Activated T-cell treated with anti-CD3 and anti-CD28 coated beads for 48 hours (primary cell): ENCODE measurements around the gene FGF4.
"Not testable (repeated sequence)": the region's sequence is repeated elsewhere in the genome, so short reads cannot be mapped to it uniquely, and the experiment has no call there.

Experiments
- DNase-seq: peaks from one replicate; pipeline ENCODE4 v3.0.0-alpha.2; 2020; ENCODE audit warnings: low read depth

Gene FGF4

DNA sequence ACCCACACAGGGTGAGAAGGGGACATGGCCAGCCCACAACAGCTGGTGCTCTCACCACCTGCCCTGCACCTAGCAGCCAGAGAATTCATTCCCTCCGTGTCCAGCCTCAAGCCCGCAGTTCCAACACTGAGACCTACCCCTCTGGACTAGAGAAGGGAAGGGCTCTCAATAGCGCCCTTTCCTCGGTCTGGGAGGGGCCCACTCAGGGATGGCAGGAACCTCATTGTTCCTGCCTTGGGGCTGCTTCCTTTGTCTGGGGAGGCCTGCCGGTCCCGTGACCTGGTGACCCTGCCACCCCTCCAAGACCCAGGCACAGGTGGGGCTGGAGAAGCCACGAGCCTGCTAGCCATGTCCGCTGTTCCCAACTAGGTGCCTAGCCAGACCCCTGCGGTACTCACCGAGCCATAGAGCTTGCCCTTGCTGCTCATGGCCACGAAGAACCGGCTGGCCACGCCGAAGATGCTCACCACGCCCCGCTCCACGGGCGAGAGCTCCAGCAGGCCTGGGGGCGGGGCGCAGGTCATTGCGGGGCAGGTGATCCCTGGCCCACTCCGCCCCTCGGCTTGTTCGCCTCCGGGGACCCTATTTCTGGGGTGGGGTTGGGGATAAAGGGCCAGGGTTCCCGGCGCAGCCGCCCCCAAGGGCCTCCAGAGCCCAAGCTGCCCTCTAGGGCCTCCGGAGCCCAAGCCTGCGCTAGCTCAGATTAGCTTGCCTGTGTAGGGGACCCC lies 1.4 kb downstream of the FGF4 start:
- DNase-seq, result no peak

DNA sequence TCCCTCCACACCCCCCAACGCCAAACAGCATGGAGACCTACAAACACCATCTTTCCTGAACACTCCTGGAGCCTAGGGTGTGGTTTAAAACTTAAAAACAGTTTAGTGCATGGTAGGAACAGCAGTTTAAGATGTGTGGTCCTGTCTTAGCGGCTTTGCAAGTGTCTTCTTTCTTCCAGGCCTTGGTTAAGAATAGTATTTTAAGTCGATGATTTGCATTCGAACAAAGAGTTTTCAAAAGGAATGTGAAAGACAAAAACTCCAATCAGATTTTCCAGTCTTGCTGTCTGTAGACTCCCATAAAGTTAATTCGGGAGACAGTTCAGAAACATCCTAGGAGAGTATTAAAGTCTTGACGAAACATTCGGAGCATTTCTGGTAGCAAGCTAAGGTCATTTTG lies 3.7 kb downstream of the FGF4 start:
- DNase-seq, result no peak

DNA sequence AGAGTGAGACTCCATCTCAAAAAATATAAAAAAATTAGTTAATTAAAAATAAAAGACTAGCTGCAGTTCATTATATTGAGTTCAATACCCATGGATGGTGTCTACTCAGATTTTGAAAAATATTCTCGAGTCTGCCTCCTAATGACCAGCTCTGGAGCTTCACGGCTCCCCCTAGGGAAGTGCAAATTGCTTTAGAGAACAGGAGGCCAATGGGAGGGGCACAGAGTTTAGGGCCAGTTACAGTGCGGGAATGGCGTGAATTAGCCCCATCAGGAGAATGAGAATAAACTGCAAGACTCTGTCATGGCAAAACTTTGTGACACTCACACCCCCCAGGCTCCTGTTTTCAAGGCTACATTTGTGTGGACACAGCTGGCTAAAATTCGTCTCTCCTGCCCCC lies 4.6 kb downstream of the FGF4 start:
- DNase-seq, result no peak

DNA sequence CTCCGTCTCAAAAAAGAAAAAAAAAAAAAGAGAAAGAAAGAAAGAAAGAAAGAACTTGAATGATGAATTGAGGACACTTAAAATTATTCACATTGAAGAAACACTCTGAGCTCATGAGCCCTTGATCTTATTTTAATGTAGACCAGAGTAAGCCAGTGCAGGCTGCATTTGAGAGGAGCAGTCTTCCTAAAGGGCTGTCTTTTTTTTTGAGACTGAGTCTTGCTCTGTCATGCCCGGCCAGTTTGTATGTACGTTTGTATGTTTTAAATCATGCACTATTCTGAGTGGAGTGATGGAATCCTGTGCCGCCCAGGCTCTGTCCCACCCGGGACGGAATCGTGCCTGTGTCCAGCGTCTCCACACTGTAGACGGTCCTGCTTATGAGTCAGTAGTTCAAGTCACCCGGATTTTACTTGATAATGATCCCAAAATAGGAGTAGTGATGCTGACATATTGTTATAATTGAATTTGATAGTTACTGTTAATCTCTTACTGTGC lies 9.6 kb downstream of the FGF4 start:
- DNase-seq, result no peak

DNA sequence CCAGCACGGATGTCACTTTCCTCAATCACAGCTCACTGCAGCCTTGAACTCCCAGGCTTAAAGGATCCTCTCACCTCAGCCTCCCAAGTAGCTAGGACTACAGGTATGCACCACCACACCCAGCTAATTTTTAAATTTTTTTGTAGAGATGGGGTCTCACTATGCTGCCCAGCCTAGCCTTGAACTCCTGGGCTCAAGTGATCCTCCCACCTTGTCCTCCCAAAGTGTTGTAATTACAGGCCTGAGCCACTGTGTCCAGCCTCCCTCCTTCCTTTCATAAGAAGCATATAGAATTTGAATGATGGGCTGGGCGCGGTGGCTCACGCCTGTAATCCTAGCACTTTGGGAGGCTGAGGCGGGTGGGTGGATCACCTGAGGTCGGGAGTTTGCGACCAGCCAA lies 10.2 kb downstream of the FGF4 start:
- not testable (repeated sequence) for DNase-seq

DNA sequence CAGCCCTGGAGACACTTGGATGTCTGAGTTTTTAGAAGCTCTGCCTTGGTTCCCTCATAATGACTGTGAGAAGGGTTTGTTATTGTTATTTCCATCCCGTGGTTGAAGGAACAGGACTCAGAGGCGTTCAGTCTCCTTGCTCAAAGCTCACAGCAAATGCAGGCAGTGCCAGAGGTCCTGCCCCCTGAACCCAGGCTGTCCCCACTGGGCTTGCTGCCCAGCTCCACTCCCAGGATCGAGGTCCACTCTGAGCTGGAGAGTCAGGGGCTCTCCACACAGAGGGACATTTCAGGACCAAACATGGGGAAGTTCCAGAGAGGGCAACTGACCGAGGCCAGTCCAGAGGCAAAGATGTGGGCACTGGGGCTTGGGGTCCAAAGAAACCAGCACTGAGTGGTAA lies 14.8 kb downstream of the FGF4 start:
- DNase-seq, result no peak

DNA sequence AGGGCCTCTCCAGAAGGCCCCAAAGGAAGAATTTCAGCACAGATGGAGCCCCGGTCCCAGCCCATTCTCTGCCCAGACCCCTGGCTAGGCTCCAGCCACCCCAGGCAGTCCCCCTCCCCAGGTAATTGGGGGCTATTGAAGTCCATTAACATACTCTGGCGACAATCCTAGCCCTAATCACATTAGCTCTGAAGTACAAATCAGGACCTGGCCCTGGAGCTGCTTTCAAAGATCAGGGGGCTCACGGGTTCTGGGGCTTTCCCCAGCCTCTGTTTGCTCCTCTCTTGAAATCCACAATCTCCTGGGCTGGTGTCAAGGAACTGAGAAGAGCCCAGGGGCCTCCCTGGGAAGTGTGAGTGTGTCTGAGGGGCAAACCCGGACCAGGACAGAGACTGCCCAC lies 22.3 kb downstream of the FGF4 start:
- DNase-seq, result no peak

DNA sequence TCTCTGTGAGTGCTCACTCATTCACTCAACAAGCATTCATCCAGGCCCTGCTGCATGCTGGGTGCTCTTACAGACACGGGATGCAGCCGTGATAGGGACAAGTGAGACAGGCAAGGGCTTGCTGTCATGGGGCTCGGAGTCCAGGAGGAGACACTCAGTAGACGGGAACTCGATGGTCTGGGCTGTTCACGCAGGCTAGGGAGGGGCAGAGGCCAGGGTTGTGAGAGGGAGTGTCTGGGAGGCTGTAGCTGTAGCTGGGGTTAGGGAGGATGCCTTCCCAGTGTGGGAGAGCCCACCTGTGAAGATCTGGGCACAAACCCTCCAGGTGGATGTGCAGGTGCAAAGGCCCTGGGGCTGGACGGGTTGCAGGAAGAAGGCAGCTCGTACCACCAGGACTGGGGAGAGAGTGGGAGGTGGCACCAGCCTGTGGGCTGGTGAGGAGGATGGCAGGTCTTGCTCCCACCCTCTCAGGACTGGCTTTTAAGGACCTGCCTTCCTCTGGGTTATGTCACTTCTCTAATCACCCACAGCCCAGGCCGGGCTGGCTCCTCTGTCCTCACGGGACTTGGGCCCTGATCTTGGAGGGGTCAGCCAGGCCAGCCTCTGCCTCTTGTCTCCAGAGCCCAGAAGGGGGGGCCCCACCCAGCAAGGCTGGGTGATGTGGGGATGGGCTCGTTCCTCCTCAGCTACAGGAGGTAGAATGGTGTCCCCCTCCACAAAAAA lies 24.1 kb downstream of the FGF4 start:
- DNase-seq, result no peak

DNA sequence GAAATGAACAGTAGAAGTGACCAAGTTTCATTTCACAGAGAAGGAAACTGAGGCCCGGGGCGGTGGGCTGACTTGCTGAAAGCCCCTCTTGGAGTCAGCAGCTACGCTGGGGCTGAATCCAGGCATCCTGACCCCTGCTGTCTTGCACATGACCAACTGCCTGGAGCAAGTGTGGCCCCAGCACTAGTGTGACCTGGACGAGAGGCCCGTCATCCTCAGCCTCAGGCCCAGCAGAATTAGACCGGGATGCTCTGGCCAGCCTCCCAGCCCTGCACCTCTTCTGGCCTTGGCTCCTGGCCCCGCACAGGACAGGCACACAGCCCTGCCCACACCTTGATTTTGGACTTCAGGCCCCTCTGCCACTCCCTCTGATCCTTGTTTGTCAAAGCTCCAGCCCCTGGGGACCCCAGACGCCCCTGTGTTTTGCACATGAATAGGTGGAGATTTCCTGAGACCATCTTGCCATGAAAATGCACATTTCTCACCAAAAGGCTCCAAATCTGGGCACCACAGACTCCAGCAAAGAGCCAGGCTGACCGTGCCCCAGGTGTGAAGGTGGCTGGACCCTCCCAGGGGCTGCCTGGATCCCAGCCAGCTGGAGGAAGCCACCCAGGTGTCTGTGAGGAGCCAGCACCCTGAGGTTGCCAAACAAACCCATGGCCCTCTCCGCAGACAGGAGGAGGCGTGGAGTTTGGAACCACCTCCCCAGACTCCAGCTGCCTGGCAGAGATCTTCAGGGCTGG lies 24.9 kb downstream of the FGF4 start:
- no peak for DNase-seq

DNA sequence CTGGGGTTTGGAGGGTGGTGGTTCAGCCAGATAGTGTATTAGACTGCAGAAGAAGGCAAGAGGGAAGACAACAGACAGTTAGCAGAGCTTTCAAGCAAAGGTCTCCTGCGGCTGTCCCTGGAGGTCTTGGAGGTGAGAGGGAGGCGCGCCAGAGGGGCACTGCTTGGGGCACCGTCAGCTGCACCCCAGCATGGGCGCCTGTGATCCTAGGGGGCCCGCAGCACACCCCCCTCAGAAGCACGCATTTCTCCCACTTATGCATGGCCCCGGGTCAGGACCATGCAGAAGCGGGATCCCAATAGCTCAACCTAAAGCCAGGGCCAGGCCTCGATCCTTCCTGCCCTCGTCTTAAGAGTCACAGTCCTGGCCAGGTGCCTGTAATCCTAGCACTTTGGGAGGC lies 26.5 kb downstream of the FGF4 start:
- DNase-seq, result no peak

DNA sequence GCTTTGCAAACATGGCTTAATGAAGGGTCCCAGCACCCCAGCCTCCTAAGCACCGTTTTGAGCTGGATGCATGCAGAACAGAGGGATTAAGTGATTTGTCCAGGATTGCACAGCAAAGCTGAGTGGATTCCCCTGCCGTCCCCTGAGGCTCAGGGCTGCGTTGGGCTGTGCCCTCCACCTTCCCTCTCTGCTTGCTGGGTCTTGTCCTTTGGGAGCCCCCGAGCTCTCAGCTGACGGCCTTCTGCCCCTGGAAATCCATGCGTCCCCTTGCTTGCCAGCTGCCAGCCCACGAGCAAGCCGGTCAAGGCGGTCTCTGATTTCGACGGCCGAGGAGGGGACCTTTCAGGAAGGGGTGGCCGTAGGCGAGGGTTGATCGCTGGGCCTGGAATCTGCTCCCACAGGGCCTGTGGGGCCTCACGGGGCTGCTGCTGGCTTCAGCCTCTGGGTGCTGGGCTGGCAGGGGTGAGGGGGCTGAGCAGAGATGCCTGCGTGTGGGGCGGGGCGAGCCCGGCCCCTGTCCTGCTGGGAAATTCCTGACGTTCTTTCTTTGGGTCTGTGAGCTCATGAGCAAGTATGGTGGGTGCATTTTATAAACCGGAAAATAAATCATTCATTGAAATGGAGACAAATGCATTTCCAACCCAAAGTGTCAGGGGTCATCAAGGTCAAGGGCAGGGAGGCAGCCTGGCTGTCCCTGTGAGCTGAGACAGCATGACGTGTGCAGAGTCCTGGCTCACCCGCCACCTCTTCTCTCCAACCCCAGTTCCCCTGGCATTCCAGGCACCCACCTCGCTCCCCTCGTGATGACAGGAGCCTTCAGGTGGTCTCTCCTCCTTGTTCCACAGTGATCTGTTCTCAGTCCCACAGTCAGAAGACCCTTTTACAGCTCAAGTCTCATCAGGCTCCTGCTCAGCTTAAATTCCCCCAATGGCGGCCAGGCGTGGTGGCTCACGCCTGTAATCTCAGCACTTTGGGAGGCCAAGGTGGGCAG lies 28.1 kb downstream of the FGF4 start:
- DNase-seq, result no peak

DNA sequence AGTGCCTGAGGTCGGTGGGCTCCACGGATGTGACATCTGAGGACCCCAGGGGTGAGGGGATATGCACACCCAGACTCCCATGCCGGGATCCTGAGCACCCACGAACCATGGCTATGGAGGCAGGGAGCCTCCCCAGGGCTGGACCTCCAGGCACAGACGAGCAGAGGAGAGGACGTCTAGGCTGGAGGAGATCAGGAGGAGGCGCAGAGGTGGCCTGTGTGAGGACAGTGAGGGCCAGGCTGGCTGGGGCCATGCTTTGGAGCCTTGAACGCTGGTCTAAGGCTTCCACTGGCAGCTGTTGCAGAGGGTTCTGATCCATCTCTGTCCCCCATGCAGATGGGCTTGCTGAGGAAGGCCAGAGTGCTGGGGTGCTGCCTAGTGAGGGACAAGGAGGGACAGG lies 29.0 kb downstream of the FGF4 start:
- DNase-seq, result no peak

DNA sequence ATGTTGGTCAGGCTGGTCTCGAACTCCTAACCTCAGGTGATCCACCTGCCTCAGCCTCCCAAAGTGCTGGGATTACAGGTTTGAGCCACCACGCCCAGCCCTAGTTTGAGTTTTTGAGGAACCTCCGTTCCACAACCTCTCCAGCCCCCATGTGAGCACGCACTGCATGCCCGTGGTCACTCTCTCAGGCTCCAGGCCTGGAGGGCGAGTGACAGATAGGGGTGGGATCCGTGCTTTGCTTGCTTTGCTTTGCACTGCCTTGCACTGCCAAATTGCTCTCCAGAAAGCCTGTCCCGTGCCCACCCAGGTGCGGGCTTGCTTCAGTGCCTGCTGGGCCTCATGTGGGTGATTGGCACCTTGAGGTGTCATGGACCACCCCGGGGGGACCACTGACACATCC lies 29.9 kb downstream of the FGF4 start:
- no peak for DNase-seq

DNA sequence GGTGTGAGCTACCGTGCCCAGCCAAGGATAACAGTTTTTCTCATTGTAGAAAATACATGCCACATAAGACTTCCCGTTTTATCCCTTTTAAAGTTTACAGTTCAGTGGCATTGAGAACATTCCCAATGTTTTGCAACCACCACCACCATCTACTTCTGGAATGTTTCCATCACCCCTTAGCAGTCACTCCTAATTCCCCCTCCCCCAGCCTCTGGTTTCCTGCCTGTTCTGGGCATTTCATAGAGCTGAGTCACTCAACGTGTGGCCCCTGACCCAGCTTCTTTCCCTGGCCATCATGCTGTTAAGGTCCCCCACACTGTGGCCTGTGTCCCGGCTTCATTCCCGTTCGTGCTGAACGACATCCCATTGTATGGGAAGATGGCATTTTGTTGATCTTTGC lies 30.7 kb downstream of the FGF4 start:
- no peak for DNase-seq

DNA sequence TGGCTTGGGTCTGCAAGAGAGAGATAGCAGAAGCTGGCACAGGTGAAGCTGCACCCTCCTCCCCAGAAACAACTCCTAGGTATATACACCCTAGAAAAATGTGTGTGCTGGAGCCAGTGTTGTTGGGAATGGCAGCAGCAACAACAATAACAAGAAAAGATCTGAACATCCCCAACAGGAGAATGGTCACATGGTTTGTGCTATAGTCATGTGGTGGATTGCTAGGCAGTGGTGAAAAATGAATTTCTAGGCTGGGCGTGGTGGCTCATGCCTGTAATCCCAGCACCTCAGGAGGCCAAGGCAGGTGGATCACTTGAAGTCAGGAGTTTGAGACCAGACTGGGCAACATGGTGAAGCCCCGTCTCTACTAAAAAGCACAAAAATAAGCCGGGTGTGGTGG lies 40.3 kb downstream of the FGF4 start:
- DNase-seq, result no peak

DNA sequence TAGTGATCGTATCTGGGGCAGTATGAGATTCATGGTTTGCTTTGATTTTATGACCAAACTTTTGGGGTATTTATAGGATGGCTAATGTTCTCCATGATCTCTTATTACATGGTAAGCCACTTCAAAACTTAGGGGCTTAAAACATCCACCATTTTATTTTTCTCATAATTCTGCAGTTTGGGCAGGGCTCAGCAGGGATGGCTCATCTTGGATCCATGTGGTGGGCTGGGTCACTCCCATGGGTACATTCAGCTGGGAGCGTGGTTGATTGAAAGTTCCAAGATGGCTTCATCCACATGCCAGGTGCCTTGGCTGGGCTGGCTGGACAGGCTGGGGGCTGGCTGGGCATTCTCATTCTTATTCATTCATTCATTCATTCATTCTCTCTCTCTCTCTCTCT lies 40.8 kb downstream of the FGF4 start:
- no peak for DNase-seq

DNA sequence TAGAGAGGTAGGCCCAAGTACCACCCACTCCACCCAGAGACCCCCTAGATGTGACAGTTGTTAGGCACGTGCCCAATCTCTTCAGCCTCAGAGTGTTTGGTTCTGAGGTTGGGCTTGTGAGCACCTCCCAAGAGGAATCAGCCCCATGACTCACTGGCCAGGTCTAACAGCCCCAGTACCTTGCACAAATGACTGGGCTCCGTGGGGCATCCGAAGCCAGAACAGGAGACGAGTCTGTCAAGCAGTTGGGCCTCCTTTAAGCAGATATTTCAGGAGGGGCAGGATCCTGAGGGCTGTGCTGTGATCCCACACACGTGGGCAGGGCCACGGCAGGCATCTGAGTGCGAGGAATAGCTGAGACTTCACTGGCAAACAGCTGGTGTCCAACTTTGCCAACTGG lies 42.2 kb downstream of the FGF4 start:
- DNase-seq, result no peak

DNA sequence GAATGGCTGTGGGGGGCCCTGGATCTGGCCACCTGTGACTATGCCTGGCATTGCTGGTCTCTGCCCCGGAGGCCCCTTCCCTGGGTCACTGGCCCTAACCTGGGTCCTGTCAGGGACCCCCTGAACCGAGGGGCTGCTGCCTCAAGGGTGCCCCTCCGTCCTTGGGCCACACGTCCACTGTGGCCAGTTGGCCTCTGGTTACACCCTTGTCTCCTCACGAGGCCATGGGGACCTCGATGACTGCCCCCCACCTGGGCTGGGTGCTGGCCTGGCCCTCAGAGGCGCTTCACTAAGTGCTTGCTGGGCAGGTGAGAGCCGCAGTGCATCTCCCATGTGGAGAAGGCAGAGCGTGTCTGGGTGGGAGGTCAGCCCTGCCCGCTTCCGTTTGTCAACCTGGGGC lies 44.0 kb downstream of the FGF4 start:
- no peak for DNase-seq

DNA sequence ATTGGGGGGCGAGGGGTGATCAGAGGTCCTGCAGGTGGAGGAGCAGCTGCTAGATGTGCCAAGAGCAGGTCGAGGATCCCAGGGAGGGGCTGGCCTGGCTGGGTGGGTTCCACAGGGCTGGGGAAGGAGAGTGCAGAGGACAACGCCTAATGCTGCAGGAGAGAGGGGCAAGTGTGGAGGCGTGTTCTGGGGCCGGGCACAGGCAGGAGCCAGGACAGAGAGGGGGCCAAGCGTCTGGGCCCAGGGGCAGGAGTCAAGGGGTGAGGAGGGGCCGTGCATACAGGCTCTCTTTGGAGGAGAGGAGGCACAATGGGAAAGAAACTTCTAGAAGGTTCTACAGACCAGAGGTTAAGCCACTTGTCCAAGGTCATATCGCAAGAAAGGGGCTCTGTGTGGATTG lies 44.6 kb downstream of the FGF4 start:
- DNase-seq, result no peak

DNA sequence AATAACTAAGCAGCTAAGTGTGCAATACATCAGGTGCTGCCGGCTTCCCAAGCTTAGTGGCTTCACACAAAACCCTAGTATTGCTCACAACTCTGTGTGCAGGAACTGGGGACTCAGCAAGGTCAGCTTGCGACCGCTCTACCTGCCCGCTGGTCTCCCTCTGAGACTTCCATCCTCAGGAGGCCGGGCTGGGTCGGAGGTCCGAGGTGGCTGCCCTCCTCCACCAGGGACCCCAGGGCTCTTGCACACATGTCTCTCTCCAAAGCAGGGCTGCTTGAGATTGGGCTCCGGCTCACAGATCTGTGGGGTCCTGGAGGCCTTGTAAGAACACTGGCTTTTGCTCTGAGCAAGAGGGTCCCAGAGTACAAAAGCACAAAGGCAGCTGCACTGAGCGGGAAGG lies 45.9 kb downstream of the FGF4 start:
- DNase-seq, result no peak

DNA sequence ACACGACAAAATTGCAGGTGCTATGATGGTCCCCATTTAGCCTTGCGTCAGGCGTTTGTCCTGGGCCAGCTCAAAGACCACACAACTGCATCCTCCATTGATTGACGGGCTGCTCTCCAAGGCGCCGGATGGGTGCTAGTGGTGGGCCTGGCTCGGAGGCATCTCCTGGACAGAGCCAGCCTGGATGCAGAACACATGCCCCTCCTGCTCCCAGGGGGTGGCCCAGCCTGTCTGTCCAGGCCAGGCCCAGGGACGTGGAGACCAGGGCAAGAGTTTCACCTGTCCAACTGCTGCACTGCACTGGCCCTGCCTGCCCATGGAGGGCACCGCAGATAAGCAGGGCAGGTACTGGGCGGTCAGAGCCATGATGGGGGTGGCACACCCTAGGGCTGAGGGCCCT lies 47.9 kb downstream of the FGF4 start:
- DNase-seq, result no peak

DNA sequence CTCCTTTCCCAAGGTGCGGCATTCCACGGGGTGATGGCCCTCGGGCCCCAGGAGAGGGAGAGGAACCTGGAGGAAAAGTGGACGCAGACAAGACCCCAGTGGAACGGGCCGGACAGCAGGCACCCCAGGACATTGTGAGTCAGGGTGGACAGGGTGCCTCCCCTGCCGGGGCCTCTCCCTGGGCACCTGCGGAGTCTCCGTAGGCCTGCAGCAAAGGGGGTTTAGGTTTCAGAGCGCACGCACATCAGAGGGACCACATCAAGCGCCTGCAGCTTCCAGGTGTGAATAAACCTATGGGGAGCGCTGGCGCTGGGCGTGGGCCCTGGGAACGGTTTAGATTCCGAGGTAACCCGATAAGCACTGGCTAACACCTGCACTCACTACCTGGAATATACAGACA lies 48.7 kb downstream of the FGF4 start:
- DNase-seq, result no peak
